NCI-H2107 treated with DMSO at 0.1 percent for 48 hours (cell line): ENCODE results near the gene SIK2.

Source experiments
- DNase-seq: peaks from one replicate; lab custom pipeline; 2025; ENCODE audit not compliant: unreplicated experiment; lab: John Stamatoyannopoulos, UW

SIK2 gene

GRCh38 chr11:111581341-111581740 lies 20.9 kb upstream of the SIK2 start:
- no peak for DNase-seq

GRCh38 chr11:111582163-111582562 lies 20.1 kb upstream of the SIK2 start:
- no peak for DNase-seq

- DNase-seq: no peak
These were observed 19.4 kb upstream of the SIK2 start for GRCh38 chr11:111582881-111583280.

- no peak for DNase-seq
These were observed 16.9 kb upstream of the SIK2 start for GRCh38 chr11:111585371-111585770.

GRCh38 chr11:111586388-111586831 lies 15.8 kb upstream of the SIK2 start:
- DNase-seq: peak; percentile 38

- no peak for DNase-seq
These were observed 13.1 kb upstream of the SIK2 start for GRCh38 chr11:111589114-111589513.

- DNase-seq: no peak
These were observed 12.3 kb upstream of the SIK2 start for GRCh38 chr11:111589886-111590499.

- no peak for DNase-seq
These were observed 10.9 kb upstream of the SIK2 start for GRCh38 chr11:111591187-111591960.

- DNase-seq: no peak
These were observed 9.8 kb upstream of the SIK2 start for GRCh38 chr11:111592491-111592890.

GRCh38 chr11:111596319-111596718 lies 5.9 kb upstream of the SIK2 start:
- DNase-seq: no peak

- no peak for DNase-seq
These were observed 4.1 kb upstream of the SIK2 start for GRCh38 chr11:111598148-111598547.

- DNase-seq: no peak
These were observed 3.7 kb upstream of the SIK2 start for GRCh38 chr11:111598559-111598958.

- no peak for DNase-seq
These were observed 642 bp upstream of the SIK2 start for GRCh38 chr11:111601636-111601978.

- DNase-seq: peak; percentile 36
These were observed 789 bp downstream of the SIK2 start for GRCh38 chr11:111602865-111603610.

GRCh38 chr11:111603611-111604130 lies 1.4 kb downstream of the SIK2 start:
- DNase-seq: no peak

GRCh38 chr11:111604392-111605009 lies 2.3 kb downstream of the SIK2 start:
- DNase-seq: peak; percentile 60

GRCh38 chr11:111605681-111606080 lies 3.4 kb downstream of the SIK2 start:
- no peak for DNase-seq

- DNase-seq: no peak
These were observed 4.7 kb downstream of the SIK2 start for GRCh38 chr11:111606986-111607385.

GRCh38 chr11:111607751-111608150 lies 5.5 kb downstream of the SIK2 start:
- DNase-seq: no peak

- no peak for DNase-seq
These were observed 10.0 kb downstream of the SIK2 start for GRCh38 chr11:111612224-111612623.

GRCh38 chr11:111617286-111617685 lies 15.0 kb downstream of the SIK2 start:
- no peak for DNase-seq
